GM04504 (cell line): Measurements from ENCODE around the gene CHRNA3.

ENCODE experiments used
- DNase-seq: peaks from one replicate; pipeline ENCODE4 v3.0.0-alpha.2; 2012; ENCODE audit warnings: low read depth

Gene CHRNA3

GRCh38 chr15:78636378-78636859 is 15.6 kb upstream of the CHRNA3 start:
- no peak for DNase-seq

- no peak for DNase-seq
These were observed 14.6 kb upstream of the CHRNA3 start for GRCh38 chr15:78635346-78635745.

DNA sequence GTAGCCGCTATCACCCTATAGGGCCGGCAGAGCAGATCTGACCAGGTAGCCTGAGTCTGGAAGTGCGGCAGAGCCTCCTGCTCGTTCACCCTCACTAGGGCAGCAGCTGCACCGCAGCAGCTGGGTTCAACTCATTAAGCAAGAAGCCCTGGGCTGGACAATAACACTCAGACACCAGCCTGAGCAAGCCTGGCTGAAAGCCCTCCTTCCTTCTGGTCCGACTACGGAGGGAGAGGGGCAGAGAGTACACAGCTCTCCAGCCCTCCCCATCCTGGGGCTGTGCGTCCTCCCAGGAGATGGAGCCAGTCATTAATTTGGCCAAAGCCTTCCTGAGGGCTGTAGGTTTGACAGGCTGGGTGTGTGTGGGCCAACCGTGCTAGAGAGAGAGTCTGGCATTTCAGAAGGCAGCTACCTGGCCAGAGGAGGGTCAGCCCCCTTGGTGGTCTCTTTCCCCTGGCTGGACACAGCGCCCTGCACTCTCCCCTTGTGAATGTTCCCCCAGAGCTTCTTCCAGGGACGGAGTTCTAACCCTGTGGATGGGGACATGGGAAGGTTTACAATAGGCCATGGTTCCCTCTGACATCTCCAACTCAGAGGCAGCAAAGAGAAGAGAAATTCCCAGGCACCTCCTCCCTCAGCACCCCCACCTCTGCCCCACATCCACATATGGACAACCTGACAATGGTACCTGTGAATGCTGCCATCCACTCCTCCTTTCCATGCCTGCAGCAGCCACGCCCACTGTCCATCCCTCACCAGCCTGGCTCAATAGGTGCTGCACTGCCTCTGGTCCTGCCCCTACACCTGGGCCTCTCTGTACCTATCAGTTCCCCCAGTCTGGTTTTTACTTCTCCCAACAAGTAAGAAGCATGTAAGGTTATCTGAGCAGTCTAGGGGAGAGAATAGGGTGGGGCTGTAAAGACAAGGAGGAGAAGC is 13.7 kb upstream of the CHRNA3 start:
- no peak for DNase-seq

- DNase-seq: no peak
These were observed 12.6 kb upstream of the CHRNA3 start for GRCh38 chr15:78633348-78633747.

- no peak for DNase-seq
These were observed 10.3 kb upstream of the CHRNA3 start for GRCh38 chr15:78630886-78631633.

GRCh38 chr15:78629716-78630065 is 8.9 kb upstream of the CHRNA3 start:
- no peak for DNase-seq

DNA sequence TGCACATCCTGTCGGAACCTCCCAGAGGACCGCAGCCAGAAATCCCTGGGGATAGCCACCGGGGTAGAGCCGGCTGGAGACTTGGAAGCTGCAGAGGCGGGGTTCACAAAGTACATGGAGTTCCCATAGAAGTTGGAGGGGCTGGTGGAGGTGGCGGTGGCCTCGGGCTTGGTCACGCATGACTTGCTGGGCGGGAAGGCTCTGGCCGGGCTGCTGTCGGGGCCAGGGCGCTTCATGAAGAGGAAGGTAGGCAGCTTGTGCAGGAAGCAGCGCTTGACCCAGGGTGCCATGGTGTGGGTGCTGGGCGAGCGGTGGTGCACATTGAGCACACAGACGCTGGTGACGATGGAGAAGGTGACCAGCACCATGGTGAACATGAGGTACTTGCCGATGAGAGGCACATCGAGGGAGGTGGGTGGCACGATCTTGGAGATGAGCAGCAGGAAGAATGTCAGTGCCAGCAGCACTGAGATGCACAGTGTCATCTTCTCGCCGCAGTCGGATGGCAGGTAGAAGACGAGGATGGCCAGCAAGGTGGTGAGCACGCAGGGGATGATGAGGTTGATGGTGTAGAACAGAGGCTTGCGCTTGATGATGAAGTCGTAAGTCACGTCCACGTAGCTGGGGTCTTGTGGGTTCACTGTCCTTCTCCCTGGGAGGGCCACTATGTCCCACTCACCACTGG is 8.4 kb upstream of the CHRNA3 start:
- DNase-seq: no peak

GRCh38 chr15:78628227-78628626 is 7.4 kb upstream of the CHRNA3 start:
- DNase-seq: no peak

DNA sequence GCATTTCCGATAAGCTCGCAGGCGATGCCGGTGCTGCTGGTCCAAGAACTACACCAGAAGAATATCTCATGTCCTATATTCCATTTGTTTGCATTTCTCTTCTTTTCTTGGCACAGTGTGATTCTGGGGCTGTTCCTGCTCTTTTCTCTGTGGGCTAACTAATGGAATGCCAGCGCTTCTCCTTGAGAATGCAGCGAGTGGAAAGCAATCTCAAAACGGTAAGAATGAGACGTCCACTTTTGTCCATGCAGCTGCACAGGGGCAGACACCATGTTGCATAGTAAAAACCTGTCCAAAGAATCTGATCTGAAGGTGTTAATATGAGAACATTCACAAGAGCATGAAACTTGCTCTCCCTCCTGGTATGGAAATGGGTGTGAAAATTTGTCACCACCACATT is 6.6 kb upstream of the CHRNA3 start:
- DNase-seq: no peak

DNA sequence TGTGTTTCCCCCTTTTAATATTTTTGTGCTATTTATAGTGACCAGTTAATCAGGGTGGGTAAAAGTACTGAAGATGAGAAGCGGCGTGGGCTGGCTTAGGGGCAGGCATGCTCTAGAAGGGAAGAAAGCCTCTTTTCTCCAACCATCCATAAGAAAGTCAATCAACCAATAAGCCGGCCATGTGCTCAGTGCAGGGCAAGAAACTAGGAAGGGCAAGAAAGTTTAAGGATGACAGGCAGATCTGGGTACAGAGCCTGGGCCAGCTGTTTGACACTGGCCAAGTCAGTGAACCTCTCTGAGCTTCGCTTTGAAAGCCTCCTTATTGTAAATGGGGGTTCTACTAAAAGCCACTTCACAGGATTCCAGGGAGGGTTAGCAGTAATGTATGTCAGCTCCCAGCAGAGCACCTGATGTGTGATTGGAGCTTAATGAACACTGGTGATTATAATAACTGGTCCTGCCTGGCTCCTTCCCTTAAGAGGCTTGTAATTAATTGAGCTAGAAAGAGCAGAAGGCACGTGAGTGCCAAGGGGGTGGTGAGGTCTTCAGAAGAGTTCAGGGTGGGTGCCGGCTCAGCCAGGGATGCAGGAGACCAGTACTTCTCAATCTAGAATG is 5.7 kb upstream of the CHRNA3 start:
- no peak for DNase-seq

- DNase-seq: no peak
These were observed 4.9 kb upstream of the CHRNA3 start for GRCh38 chr15:78625606-78626280.

DNA sequence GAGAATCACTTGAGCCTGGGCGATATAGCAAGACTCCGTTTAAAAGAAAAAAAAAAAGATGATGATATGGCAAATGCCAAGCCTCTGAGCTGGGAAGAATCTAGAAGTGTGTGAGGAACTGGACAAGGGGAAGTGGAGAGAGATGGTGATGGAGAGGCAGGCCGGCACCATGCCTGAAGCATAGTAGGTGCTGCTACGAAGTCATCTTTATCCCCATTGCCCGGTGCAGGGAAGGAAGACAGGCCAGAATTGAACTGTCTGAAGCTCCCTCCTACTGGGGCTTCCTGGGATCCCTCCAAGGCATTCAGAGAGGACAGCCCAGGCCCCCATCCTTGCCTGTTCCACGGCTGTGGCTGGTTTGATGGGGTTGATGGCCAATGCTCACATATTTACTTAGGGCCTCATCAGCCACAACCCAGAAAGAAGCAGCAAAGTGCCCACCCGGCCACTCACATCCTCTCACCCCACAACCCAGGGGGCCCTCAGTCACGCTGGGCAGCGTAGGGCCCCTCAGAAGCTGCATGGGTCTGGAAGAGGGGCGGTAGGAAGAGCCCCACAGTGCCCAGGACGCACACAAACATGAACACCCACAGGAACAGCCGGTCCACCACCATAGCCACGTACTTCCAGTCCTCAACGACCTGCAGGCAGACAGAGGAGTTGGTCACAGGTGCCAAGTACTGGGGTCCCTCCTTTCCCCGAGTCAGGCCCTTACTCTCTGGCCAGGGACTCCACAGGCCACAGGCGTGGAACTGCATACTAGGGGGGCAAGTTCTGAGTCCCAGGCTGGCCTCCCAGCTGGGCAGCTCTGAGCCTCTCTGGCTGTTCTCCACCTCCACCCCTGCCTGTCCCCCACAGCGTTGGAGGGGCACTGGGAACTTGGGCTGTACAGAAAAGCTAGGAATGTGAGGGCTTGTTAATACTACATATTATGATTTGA is 4.1 kb upstream of the CHRNA3 start:
- no peak for DNase-seq

GRCh38 chr15:78623786-78624497 is 3.1 kb upstream of the CHRNA3 start:
- no peak for DNase-seq

- DNase-seq: no peak
These were observed 1.1 kb upstream of the CHRNA3 start for GRCh38 chr15:78621810-78622402.

GRCh38 chr15:78620021-78620526 is 722 bp downstream of the CHRNA3 start:
- DNase-seq: no peak

- DNase-seq: no peak
These were observed 1.5 kb downstream of the CHRNA3 start for GRCh38 chr15:78619022-78619950.

GRCh38 chr15:78618490-78618934 is 2.3 kb downstream of the CHRNA3 start:
- peak; percentile 54 for DNase-seq

DNA sequence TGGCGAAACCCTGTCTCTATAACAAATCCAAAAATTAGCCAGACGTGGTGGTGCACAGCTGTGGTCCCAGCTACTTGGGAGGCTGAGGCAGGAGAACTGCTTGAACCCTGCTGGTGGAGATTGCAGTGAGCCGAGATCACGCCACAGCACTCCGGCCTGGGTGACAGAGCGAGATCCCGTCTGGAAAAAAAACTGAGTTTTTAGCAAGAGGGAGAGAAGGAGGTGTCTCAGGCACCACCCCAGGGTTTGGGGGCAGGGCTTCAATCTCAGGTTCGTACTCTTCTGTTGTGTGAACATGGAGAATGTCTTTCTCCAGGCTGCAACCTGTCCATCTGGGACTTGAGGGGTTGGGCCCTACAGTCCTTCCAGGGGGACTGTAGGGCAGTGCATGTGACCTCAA is 2.7 kb downstream of the CHRNA3 start:
- DNase-seq: no peak
